A204.1 (cell line): ENCODE results near the gene PPM1L.

ENCODE experiments used
- FAIRE-seq: peaks from 2 replicates; lab custom pipeline; 2012; peaks lifted over from hg19 to GRCh38; lab: Jason Lieb, UNC

PPM1L gene

GRCh38 chr3:160765211-160765610, 9.2 kb downstream of the PPM1L start:
- no peak for FAIRE-seq

- FAIRE-seq: no peak
Observed at GRCh38 chr3:160768031-160768430, 12.0 kb downstream of the PPM1L start.

GRCh38 chr3:160768918-160769317, 12.9 kb downstream of the PPM1L start:
- FAIRE-seq: no peak

- no peak for FAIRE-seq
Observed at GRCh38 chr3:160771811-160772459, 15.9 kb downstream of the PPM1L start.

GRCh38 chr3:160773722-160774121, 17.7 kb downstream of the PPM1L start:
- no peak for FAIRE-seq

- no peak for FAIRE-seq
Observed at GRCh38 chr3:160774172-160774571, 18.1 kb downstream of the PPM1L start.

GRCh38 chr3:160778480-160778879, 22.4 kb downstream of the PPM1L start:
- no peak for FAIRE-seq

- FAIRE-seq: no peak
Observed at GRCh38 chr3:160779040-160779439, 23.0 kb downstream of the PPM1L start.

- FAIRE-seq: no peak
Observed at GRCh38 chr3:160780245-160780644, 24.2 kb downstream of the PPM1L start.

GRCh38 chr3:160781402-160781801, 25.4 kb downstream of the PPM1L start:
- FAIRE-seq: no peak

GRCh38 chr3:160781863-160782262, 25.8 kb downstream of the PPM1L start:
- no peak for FAIRE-seq

GRCh38 chr3:160784853-160785252, 28.8 kb downstream of the PPM1L start:
- no peak for FAIRE-seq

- FAIRE-seq: no peak
Observed at GRCh38 chr3:160790726-160791125, 34.7 kb downstream of the PPM1L start.

- no peak for FAIRE-seq
Observed at GRCh38 chr3:160792540-160792939, 36.5 kb downstream of the PPM1L start.

GRCh38 chr3:160793722-160794252, 37.8 kb downstream of the PPM1L start:
- FAIRE-seq: no peak

- no peak for FAIRE-seq
Observed at GRCh38 chr3:160796089-160796812, 40.2 kb downstream of the PPM1L start.

GRCh38 chr3:160796813-160797164, 40.8 kb downstream of the PPM1L start:
- no peak for FAIRE-seq

GRCh38 chr3:160797356-160797755, 41.3 kb downstream of the PPM1L start:
- no peak for FAIRE-seq

GRCh38 chr3:160801386-160802118, 45.5 kb downstream of the PPM1L start:
- no peak for FAIRE-seq

- no peak for FAIRE-seq
Observed at GRCh38 chr3:160804762-160805161, 48.7 kb downstream of the PPM1L start.

GRCh38 chr3:160806094-160806493, 50.1 kb downstream of the PPM1L start:
- FAIRE-seq: no peak

GRCh38 chr3:160806686-160807085, 50.7 kb downstream of the PPM1L start:
- no peak for FAIRE-seq

- no peak for FAIRE-seq
Observed at GRCh38 chr3:160808838-160809237, 52.8 kb downstream of the PPM1L start.
